ENCODE measurements around the gene OR5M11.

OR5M11 gene

GRCh38 chr11:56533054-56533740 lies 9.9 kb downstream of the OR5M11 start:
- Mint-ChIP-seq H3K4me1 (no peaks in the 10 kb centered on the region), H3K27me3 (ENCODE audit: low read depth, poor library complexity) (no peaks in the 10 kb centered on the region), H3K27ac (no peak overlapping the region), H3K36me3 (ENCODE audit: low read depth) (no peaks in the 10 kb centered on the region), H3K9me3 (no peaks in the 10 kb centered on the region), H3K4me3 (no peak overlapping the region)
- TF ChIP-seq, protein P1, sequence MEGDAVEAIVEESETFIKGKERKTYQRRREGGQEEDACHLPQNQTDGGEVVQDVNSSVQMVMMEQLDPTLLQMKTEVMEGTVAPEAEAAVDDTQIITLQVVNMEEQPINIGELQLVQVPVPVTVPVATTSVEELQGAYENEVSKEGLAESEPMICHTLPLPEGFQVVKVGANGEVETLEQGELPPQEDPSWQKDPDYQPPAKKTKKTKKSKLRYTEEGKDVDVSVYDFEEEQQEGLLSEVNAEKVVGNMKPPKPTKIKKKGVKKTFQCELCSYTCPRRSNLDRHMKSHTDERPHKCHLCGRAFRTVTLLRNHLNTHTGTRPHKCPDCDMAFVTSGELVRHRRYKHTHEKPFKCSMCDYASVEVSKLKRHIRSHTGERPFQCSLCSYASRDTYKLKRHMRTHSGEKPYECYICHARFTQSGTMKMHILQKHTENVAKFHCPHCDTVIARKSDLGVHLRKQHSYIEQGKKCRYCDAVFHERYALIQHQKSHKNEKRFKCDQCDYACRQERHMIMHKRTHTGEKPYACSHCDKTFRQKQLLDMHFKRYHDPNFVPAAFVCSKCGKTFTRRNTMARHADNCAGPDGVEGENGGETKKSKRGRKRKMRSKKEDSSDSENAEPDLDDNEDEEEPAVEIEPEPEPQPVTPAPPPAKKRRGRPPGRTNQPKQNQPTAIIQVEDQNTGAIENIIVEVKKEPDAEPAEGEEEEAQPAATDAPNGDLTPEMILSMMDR (IDR thresholded peaks at IDR 0.05) = no peak
- DNase-seq = no peak

DNA sequence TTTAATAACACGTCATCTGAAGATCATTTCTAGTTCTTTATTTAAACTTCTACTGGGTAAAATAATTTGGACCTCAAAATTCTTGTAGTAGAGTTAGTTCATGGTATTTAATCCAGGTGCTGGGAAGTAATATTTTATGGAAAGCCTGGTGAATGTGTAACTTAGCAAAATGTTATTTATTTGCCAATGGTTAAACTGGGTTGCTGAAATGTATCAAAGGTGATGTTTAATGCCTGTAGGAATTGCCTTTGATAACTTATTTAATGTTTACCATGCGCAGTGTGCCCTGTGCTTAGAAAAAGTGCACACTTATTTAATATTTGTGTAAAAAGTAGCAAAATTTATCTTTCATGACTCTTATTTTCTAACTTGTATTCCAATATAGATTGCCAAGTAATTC lies 11.2 kb downstream of the OR5M11 start:
- no peak overlapping the region for H3K27ac Mint-ChIP-seq
- H3K4me3 Mint-ChIP-seq = no peak overlapping the region
- no peaks in the 10 kb centered on the region for H3K9me3 Mint-ChIP-seq
- TF ChIP-seq, protein P1 (IDR thresholded peaks at IDR 0.05) = no peak
- H3K27me3 Mint-ChIP-seq (ENCODE audit: low read depth, poor library complexity) = no peaks in the 10 kb centered on the region
- no peaks in the 10 kb centered on the region for H3K36me3 Mint-ChIP-seq (ENCODE audit: low read depth)
- no peak for DNase-seq
- no peaks in the 10 kb centered on the region for H3K4me1 Mint-ChIP-seq

DNA sequence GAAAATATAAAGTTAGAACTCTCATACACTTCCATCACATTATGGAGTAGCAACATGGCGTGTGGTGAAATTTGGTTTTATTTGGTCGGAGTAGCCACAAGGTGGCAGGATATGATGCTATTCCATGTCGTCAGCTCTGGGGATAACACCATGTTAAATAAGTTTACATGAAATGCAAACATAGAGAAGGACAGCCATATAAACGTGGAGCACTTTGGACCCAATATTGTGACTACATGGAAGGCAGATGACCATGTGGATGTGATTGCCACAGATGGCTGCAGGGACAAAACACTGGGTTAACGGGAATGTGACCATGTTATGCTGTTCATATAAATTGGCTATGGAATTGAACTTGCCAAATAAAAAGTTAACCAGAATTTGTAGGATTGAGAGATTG lies 21.0 kb downstream of the OR5M11 start:
- no peaks in the 10 kb centered on the region for H3K36me3 Mint-ChIP-seq (ENCODE audit: low read depth)
- H3K4me3 Mint-ChIP-seq = no peak overlapping the region
- no peak for DNase-seq
- no peak overlapping the region for H3K27ac Mint-ChIP-seq
- no peaks in the 10 kb centered on the region for H3K4me1 Mint-ChIP-seq
- H3K27me3 Mint-ChIP-seq (ENCODE audit: low read depth, poor library complexity) = peaks cover 7% of the 10 kb centered on the region
- no peaks in the 10 kb centered on the region for H3K9me3 Mint-ChIP-seq
- TF ChIP-seq, protein P1 (IDR thresholded peaks at IDR 0.05) = peak; percentile 15

- no peak for DNase-seq
- no peaks in the 10 kb centered on the region for H3K9me3 Mint-ChIP-seq
- no peak overlapping the region for H3K27ac Mint-ChIP-seq
- H3K4me3 Mint-ChIP-seq = no peak overlapping the region
- H3K27me3 Mint-ChIP-seq (ENCODE audit: low read depth, poor library complexity) = peaks cover 9% of the 10 kb centered on the region
- no peaks in the 10 kb centered on the region for H3K36me3 Mint-ChIP-seq (ENCODE audit: low read depth)
- TF ChIP-seq, protein P1 (IDR thresholded peaks at IDR 0.05) = no peak
- no peaks in the 10 kb centered on the region for H3K4me1 Mint-ChIP-seq
Measured at GRCh38 chr11:56513280-56513679, 29.8 kb downstream of the OR5M11 start.

DNA sequence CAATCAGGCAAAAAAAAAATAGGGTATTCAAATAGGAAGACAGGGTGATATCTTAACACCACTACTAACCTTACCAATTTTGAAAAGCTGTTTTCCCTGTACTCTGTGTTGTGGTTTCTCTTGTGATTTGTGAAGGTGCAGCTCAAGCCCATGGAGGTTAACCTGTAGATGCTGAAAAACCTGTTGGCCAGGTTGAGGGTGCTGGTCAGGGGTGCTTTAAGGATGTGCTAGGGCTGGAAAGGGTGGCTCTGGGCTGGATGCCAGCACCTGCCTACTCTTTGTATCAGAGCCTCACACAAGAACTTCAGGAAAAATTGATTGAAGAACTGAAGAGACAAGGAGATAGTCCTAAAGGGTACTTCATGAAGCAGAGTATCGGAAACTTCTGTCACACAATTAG lies 33.6 kb downstream of the OR5M11 start:
- H3K4me1 Mint-ChIP-seq = no peaks in the 10 kb centered on the region
- peaks cover 6% of the 10 kb centered on the region for H3K27me3 Mint-ChIP-seq (ENCODE audit: low read depth, poor library complexity)
- DNase-seq = no peak
- TF ChIP-seq, protein P1 (IDR thresholded peaks at IDR 0.05) = no peak
- H3K4me3 Mint-ChIP-seq = no peak overlapping the region
- no peak overlapping the region for H3K27ac Mint-ChIP-seq
- H3K36me3 Mint-ChIP-seq (ENCODE audit: low read depth) = no peaks in the 10 kb centered on the region
- no peaks in the 10 kb centered on the region for H3K9me3 Mint-ChIP-seq

- Mint-ChIP-seq H3K9me3 (peaks cover 20% of the 10 kb centered on the region), H3K4me3 (no peak overlapping the region), H3K27ac (no peak overlapping the region), H3K4me1 (no peaks in the 10 kb centered on the region), H3K36me3 (ENCODE audit: low read depth) (no peaks in the 10 kb centered on the region), H3K27me3 (ENCODE audit: low read depth, poor library complexity) (no peaks in the 10 kb centered on the region)
- no peak for DNase-seq
- TF ChIP-seq, protein P1 (IDR thresholded peaks at IDR 0.05) = no peak
Measured at GRCh38 chr11:56497010-56497409, 46.0 kb downstream of the OR5M11 start.
